Nephron (organoid): ENCODE measurements around the gene FPR2.

Experiments
- H3K27ac Mint-ChIP-seq, 3 experiments: 2 replicates each; pipeline ENCODE4 v1.8.0; 2020; ENCODE audit warnings: mixed read lengths in 3 of 3, mild to moderate bottlenecking in 2 of 3, moderate library complexity in 1 of 3
- H3K27me3 Mint-ChIP-seq: 2 replicates; pipeline ENCODE4 v1.8.0; 2021; ENCODE audit warnings: low read depth, mild to moderate bottlenecking, moderate library complexity, mixed read lengths
- H3K36me3 Mint-ChIP-seq: 2 replicates; pipeline ENCODE4 v1.8.0; 2020; ENCODE audit warnings: low read depth, mixed read lengths
- H3K4me1 Mint-ChIP-seq: 2 replicates; pipeline ENCODE4 v1.8.0; 2020; ENCODE audit warnings: mixed read lengths
- H3K4me3 Mint-ChIP-seq, 3 experiments: 2 replicates each; pipeline ENCODE4 v1.8.0; 2020; ENCODE audit warnings: mild to moderate bottlenecking in 3 of 3, mixed read lengths in 3 of 3, moderate library complexity in 2 of 3
- H3K9me3 Mint-ChIP-seq: 2 replicates; pipeline ENCODE4 v1.8.0; 2020; ENCODE audit warnings: mixed read lengths
- TF ChIP-seq, protein P1 (sequence below), 3 experiments: fragments of 200-600 bp; sonication (generic); IDR thresholded peaks; one replicate each; pipeline ENCODE4 v1.5.0; 2021; ENCODE audit warnings: antibody characterized with exemption in 3 of 3; ENCODE audit not compliant: unreplicated experiment in 3 of 3

Gene FPR2

DNA sequence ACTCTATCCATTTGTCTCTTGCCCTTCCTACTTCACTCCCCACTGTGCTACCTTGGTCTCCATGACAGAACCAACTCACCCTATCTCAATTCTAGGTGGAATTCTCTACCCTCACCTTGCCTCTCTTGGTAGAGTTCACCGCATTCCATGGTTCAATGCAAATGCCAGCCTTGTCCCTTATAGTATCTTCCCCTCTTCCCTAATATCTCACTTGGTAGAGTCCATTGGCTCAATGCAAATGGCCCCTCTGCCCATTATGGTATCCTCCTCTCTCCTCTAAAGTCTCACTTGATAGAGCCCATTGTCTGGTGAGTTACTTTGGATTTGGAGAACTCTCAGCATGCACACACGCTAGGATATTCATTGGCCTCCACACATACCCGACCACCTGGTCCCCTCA, 45.1 kb upstream of the FPR2 start:
- Mint-ChIP-seq H3K36me3 (no peaks in the 10 kb centered on the region), H3K27me3 (peaks cover 65% of the 10 kb centered on the region), H3K4me3 (no peak overlapping the region), H3K9me3 (peaks cover 8% of the 10 kb centered on the region), H3K4me1 (no peaks in the 10 kb centered on the region), H3K27ac (no peak overlapping the region)
- TF ChIP-seq, protein P1, sequence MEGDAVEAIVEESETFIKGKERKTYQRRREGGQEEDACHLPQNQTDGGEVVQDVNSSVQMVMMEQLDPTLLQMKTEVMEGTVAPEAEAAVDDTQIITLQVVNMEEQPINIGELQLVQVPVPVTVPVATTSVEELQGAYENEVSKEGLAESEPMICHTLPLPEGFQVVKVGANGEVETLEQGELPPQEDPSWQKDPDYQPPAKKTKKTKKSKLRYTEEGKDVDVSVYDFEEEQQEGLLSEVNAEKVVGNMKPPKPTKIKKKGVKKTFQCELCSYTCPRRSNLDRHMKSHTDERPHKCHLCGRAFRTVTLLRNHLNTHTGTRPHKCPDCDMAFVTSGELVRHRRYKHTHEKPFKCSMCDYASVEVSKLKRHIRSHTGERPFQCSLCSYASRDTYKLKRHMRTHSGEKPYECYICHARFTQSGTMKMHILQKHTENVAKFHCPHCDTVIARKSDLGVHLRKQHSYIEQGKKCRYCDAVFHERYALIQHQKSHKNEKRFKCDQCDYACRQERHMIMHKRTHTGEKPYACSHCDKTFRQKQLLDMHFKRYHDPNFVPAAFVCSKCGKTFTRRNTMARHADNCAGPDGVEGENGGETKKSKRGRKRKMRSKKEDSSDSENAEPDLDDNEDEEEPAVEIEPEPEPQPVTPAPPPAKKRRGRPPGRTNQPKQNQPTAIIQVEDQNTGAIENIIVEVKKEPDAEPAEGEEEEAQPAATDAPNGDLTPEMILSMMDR (IDR thresholded peaks at IDR 0.05; ENCODE audit: unreplicated experiment in 3 of 3) = no peak

DNA sequence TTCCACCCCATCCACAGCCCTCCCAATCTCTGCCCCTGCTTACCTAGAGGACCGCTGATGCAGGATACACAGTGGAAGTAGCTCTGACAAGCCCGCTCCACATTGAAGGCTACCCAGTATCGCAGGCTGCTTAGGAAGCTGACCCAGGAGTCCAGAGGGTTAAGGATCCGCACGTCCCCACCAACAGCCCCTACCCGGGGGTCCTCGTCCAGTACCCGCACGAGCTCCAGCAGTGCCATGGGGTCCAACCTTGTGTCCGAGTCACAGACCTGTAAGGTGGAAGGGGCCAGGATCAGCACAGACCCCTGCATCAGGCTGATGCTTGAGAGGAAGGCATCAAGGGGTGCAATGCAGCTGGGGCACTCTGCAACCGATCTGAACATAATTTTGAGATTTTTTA, 44.1 kb upstream of the FPR2 start:
- TF ChIP-seq, protein P1 (IDR thresholded peaks at IDR 0.05; ENCODE audit: unreplicated experiment in 3 of 3) = no peak
- Mint-ChIP-seq H3K9me3 (peaks cover 8% of the 10 kb centered on the region), H3K4me3 (no peak overlapping the region), H3K36me3 (no peaks in the 10 kb centered on the region), H3K27me3 (peaks cover 74% of the 10 kb centered on the region), H3K4me1 (no peaks in the 10 kb centered on the region), H3K27ac (no peak overlapping the region)

DNA sequence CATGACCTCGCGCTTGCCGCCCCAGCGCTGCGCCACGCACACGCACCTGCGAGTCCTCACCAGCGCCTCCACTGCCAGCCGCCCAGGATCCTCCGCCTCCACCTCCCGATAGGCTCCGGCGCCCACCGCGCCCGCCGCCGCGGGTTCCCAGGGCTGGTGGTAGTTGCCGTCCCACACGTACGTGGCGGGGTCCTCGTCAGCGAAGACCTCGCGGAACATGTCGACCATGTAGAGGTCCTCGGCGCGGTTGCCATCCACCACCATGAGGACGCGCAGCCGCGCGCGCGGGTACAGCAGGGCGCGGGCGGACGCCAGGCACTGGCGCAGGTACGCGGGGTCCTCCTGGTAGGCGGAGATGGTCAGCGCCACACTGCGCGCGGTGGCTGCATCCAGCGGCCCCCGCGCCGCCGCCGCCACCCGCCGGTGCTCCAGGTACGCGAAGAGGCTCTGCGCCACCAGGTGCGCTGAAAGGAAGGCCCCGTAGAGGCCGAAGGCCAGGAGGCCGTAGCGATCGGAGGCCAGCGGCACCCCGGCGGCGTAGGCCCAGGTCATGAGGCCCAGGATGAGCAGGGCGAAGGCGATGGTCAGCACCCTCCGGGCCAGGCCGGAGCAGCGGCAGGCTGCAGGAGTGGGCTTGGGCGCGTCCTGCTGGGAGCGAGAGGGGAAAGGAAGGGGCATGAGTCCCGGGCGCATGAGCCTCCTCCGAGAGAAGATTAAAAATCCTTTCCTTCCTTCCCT, 41.6 kb upstream of the FPR2 start:
- Mint-ChIP-seq H3K27ac (no peak overlapping the region), H3K9me3 (peaks cover 8% of the 10 kb centered on the region), H3K4me3 (no peak overlapping the region), H3K27me3 (peaks cover 85% of the 10 kb centered on the region), H3K4me1 (no peaks in the 10 kb centered on the region), H3K36me3 (no peaks in the 10 kb centered on the region)
- TF ChIP-seq, protein P1 (IDR thresholded peaks at IDR 0.05; ENCODE audit: unreplicated experiment in 3 of 3) = no peak

DNA sequence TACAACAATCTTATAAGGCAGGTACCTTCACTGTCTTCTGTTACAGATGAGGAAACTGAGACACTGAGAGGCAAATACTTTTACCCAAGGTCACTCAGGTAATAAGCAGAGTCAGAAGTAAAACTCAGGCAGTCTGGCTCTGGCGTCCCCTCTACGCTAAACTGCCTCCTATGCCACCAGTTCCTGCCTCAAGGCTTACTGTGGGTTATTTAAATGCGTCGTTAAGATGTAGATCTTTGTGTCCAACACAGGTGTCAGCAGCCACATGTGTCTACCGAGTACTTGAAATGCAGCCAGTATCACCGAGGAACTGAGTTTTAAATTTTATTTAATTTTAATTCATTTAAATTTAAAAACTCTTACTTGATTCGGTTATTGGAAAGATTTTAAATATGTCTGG, 39.1 kb upstream of the FPR2 start:
- Mint-ChIP-seq H3K27ac (no peak overlapping the region), H3K9me3 (peaks cover 6% of the 10 kb centered on the region), H3K36me3 (no peaks in the 10 kb centered on the region), H3K27me3 (peaks cover 74% of the 10 kb centered on the region), H3K4me3 (no peak overlapping the region), H3K4me1 (no peaks in the 10 kb centered on the region)
- TF ChIP-seq, protein P1 (IDR thresholded peaks at IDR 0.05; ENCODE audit: unreplicated experiment in 3 of 3) = no peak

DNA sequence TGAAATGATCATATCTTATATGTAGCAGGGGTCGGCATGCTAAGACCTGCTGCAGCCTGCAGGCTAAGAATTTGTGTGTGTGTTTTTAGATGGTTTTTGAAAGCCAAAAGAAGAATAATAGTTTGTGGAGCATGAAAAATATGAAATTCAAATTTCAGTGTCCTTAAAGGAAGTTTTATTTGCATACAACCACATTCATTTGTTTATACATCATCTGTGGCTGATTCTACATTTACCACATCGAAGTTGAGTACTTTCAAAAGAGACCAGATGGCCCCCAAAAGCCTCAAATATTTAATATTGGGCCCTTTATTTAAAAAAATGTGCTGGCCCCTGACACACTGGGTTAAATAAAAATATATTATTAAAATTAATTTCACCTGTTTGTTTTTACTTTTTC, 38.5 kb upstream of the FPR2 start:
- no peaks in the 10 kb centered on the region for H3K4me1 Mint-ChIP-seq
- H3K36me3 Mint-ChIP-seq = no peaks in the 10 kb centered on the region
- TF ChIP-seq, protein P1 (IDR thresholded peaks at IDR 0.05; ENCODE audit: unreplicated experiment in 3 of 3) = no peak
- H3K27ac Mint-ChIP-seq = no peak overlapping the region
- H3K27me3 Mint-ChIP-seq = peaks cover 68% of the 10 kb centered on the region
- H3K9me3 Mint-ChIP-seq = peaks cover 6% of the 10 kb centered on the region
- no peak overlapping the region for H3K4me3 Mint-ChIP-seq

DNA sequence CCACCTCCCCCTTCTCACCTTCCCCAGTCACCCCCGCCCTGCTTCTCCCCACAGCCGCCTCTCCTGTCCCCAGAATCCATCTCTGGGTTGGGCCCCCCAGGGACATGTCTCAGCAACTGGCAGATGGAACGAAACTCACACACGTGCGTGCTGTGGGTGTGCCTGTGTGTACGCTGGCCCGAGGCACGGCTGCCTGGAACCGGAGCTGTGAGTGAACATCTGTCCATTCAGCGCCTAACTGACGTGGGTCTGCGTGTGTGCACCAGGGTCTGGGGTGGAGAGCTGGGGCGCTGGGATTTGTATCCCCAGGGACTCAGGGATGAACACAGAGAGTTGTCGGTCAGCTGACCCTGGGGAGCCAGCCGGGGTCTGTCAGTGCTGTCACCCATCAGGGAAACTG, 36.4 kb upstream of the FPR2 start:
- H3K36me3 Mint-ChIP-seq = no peaks in the 10 kb centered on the region
- no peaks in the 10 kb centered on the region for H3K4me1 Mint-ChIP-seq
- H3K9me3 Mint-ChIP-seq = peaks cover 4% of the 10 kb centered on the region
- TF ChIP-seq, protein P1 (IDR thresholded peaks at IDR 0.05; ENCODE audit: unreplicated experiment in 3 of 3) = no peak
- H3K27ac Mint-ChIP-seq = no peak overlapping the region
- peaks cover 59% of the 10 kb centered on the region for H3K27me3 Mint-ChIP-seq
- no peak overlapping the region for H3K4me3 Mint-ChIP-seq
